Measurements from ENCODE around the gene DRG2.

DNA sequence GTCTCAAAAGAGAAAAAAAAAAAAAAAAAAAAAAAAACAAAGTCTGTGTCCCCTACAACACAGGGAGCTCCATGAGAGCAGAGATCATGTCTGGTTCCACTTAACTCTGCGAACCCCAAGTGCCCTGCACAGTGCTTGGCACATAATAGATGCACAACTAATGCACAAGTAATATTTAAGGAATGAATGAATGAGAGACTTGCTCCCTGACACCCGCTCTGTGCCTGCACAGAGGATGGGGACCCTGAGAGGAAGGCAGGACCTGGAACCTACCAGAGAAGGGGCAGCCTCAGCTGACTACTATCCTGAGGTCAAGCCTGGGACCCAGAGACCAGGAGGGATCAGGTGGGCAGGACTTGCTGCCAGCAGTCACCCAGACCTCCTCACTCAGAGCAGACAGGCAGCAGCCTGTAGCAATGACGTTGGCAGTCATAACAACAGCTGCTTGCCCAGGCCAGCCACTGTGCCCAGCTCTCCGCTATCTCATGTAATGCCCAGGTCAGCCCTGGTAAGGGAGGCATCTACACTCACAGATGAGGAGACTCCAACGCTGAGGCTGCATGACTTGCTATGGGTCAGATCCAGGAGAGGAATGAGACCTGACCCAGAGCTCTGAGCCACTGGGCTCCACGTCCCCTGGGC lies 23.7 kb downstream of the DRG2 start:
- TF ChIP-seq POU2F2 (IDR thresholded peaks at IDR 0.05; ENCODE audit: low read depth, low read length) (no peak), POLR2A (IDR thresholded peaks at IDR 0.05; ENCODE audit: low read depth, low read length) (no peak), POLR2AphosphoS5 (IDR thresholded peaks at IDR 0.05; ENCODE audit: low read depth, low read length) (no peak)

Measured in GM12891 (cell line).